ENCODE measurements around the gene TMEM178B. TPM values are rescaled to one million over a fixed set of nuclear protein-coding genes. Genes with fewer than 3 reads are reported as not detected.
"Not testable (repeated sequence)": the region's sequence is repeated elsewhere in the genome, so short reads cannot be mapped to it uniquely, and the experiment has no call there.

The TMEM178B gene
- total RNA-seq, 2 experiments from 2014 or later: 1.7 TPM

- Mint-ChIP-seq H3K4me1 (no peaks in the 10 kb centered on the region), H3K27ac (no peak overlapping the region), H3K4me3 (no peak overlapping the region), H3K36me3 (ENCODE audit: low read depth) (no peaks in the 10 kb centered on the region), H3K27me3 (no peaks in the 10 kb centered on the region), H3K9me3 (no peaks in the 10 kb centered on the region)
- POLR2A ChIA-PET: no interaction called here
- DNase-seq: no peak
- CTCF ChIA-PET: no interaction called here
These were observed 20.6 kb downstream of the TMEM178B start for GRCh38 chr7:141094336-141095070.

GRCh38 chr7:141097430-141097829, 23.6 kb downstream of the TMEM178B start:
- no peak for DNase-seq
- no peak overlapping the region for H3K27ac Mint-ChIP-seq
- H3K36me3 Mint-ChIP-seq (ENCODE audit: low read depth): no peaks in the 10 kb centered on the region
- H3K4me1 Mint-ChIP-seq: no peaks in the 10 kb centered on the region
- ChIA-PET CTCF (no interaction called here), POLR2A (no interaction called here)
- H3K4me3 Mint-ChIP-seq: no peak overlapping the region
- no peaks in the 10 kb centered on the region for H3K9me3 Mint-ChIP-seq
- no peaks in the 10 kb centered on the region for H3K27me3 Mint-ChIP-seq

DNA sequence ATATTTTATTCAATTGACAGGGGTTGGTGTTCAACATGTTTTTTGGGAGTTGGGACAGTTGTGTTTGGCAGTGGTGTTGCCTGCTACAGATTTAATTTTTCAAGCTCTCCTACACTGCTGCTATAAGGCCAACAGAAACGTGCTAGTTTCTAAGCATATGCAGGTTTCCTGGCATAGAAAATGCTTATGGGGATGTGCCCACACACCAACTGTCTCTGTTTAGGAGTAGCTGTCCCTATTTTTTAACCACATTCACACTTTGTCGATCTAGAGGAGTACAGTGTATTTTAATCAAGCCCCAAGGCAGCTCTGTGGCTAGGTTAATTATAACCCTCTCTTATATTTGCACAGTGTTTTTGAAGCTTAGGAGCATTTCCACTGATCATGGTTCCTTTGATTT, 28.6 kb downstream of the TMEM178B start:
- ChIA-PET CTCF (no interaction called here), POLR2A (no interaction called here)
- H3K27ac Mint-ChIP-seq: no peak overlapping the region
- no peaks in the 10 kb centered on the region for H3K36me3 Mint-ChIP-seq (ENCODE audit: low read depth)
- no peaks in the 10 kb centered on the region for H3K4me1 Mint-ChIP-seq
- peaks cover 4% of the 10 kb centered on the region for H3K27me3 Mint-ChIP-seq
- no peaks in the 10 kb centered on the region for H3K9me3 Mint-ChIP-seq
- no peak overlapping the region for H3K4me3 Mint-ChIP-seq
- DNase-seq: no peak

DNA sequence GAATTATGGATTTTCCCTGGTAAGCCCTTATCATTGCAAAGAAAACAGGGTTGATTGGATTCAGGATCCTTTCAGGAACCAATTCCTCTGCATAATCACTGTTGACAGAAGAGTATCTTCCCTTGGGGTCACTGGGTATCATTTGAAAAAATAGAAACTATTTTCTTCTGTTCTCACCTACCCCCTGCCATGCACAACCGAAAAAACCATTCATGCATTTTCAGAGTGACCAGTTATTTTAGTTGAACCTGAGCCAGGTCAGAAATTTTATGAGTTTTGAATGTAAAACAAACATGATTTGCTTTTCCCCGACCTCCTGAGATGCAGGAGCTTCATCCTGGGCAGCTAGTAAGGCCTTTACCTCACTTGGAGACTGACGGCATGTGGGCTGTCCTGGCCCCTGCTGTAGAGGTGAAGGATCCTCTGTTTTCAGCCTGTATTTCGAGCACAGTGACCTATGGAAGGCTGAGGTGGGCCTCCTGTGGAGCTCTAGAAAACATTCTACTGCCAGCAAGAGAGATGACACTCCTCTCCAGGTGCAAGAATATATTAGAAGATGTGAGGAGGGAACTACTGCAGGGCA, 30.1 kb downstream of the TMEM178B start:
- POLR2A ChIA-PET: no interaction called here
- CTCF ChIA-PET: no interaction called here

GRCh38 chr7:141113131-141113530, 39.3 kb downstream of the TMEM178B start:
- peaks cover 3% of the 10 kb centered on the region for H3K9me3 Mint-ChIP-seq
- H3K27me3 Mint-ChIP-seq: no peaks in the 10 kb centered on the region
- POLR2A ChIA-PET: no interaction called here
- no peak overlapping the region for H3K27ac Mint-ChIP-seq
- no peak for DNase-seq
- no peak overlapping the region for H3K4me3 Mint-ChIP-seq
- no peaks in the 10 kb centered on the region for H3K4me1 Mint-ChIP-seq
- CTCF ChIA-PET: no interaction called here
- H3K36me3 Mint-ChIP-seq (ENCODE audit: low read depth): no peaks in the 10 kb centered on the region

More for the DNA sequence above, 30.1 kb downstream of the TMEM178B start:
- no peaks in the 10 kb centered on the region for H3K9me3 Mint-ChIP-seq
- no peak overlapping the region for H3K4me3 Mint-ChIP-seq
- H3K36me3 Mint-ChIP-seq (ENCODE audit: low read depth): no peaks in the 10 kb centered on the region
- peaks cover 4% of the 10 kb centered on the region for H3K27me3 Mint-ChIP-seq
- no peaks in the 10 kb centered on the region for H3K4me1 Mint-ChIP-seq
- DNase-seq: no peak
- no peak overlapping the region for H3K27ac Mint-ChIP-seq

DNA sequence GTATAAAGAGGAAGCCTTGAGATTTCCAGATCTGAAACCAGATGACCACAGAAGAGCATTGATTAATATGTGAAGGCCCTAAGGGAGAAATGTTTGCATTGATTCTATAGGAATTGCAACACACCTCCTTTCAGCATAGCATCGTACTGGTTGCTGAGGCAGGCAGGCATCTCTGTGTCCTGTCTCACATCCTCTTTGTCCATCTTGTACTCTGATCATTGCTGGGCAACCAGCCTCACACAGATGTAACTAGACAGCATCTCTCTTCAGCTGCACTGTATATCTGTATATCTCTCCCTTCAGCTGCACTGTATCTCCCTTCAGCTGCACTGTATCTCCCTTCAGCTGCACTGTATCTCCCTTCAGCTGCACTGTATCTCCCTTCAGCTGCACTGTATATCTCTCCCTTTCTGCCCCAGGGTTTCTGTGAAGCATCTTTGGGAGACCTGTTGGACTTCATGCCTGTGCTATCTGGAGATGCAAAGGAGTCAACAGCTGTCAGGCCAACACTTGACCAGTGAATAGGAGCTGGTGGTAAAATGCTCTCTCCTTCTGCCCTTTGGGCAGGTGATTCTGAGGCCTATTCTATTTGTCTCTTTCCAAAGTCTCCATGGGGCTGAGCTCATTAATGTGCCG, 40.3 kb downstream of the TMEM178B start:
- DNase-seq: no peak
- Mint-ChIP-seq H3K4me3 (no peak overlapping the region), H3K27ac (no peak overlapping the region), H3K27me3 (no peaks in the 10 kb centered on the region), H3K36me3 (ENCODE audit: low read depth) (no peaks in the 10 kb centered on the region), H3K4me1 (no peaks in the 10 kb centered on the region), H3K9me3 (peaks cover 3% of the 10 kb centered on the region)
- POLR2A ChIA-PET: no interaction called here
- CTCF ChIA-PET: no interaction called here

DNA sequence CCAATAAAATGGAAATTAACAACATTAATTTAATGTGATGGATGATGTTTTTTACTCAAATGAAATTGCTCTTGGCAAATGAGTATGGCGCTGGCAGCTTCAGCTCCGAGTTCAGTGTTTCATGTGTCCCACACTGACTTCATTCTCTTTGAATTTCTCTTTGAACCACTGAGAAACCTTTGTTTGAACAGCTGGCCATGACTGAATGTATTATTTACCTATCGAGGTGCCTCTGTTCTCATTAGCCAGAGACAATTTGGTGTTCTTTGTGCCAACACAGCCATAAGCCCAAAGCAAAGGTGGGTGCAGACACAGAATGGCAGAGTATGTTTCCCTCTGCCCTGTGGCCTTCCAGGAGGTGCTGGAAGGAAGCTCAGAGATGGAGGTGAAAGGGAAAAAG, 42.1 kb downstream of the TMEM178B start:
- Mint-ChIP-seq H3K27me3 (no peaks in the 10 kb centered on the region), H3K4me3 (no peak overlapping the region), H3K36me3 (ENCODE audit: low read depth) (no peaks in the 10 kb centered on the region), H3K9me3 (peaks cover 3% of the 10 kb centered on the region), H3K27ac (no peak overlapping the region), H3K4me1 (no peaks in the 10 kb centered on the region)
- DNase-seq: no peak
- CTCF ChIA-PET: no interaction called here
- POLR2A ChIA-PET: no interaction called here

DNA sequence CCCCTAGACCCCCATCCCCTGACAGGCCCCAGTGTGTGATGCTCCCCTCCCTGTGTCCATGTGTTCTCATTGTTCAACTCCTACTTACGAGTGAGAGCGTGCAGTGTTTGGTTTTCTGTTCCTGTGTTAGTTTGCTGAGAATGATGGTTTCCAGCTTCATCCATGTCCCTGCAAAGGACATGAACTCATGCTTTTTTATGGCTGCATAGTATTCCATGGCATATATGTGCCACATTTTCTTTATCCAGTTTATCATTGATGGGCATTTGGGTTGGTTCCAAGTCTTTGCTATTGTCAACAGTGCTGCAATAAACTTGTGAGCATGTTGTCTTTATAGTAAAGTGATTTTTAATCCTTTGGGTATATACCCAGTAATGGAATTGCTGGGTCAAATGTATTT, 42.8 kb downstream of the TMEM178B start:
- H3K4me3 Mint-ChIP-seq; DNase-seq; H3K27me3 Mint-ChIP-seq; H3K36me3 Mint-ChIP-seq (ENCODE audit: low read depth); POLR2A ChIA-PET; H3K27ac Mint-ChIP-seq; CTCF ChIA-PET; H3K4me1 Mint-ChIP-seq; H3K9me3 Mint-ChIP-seq: not testable (repeated sequence)

GRCh38 chr7:141118767-141119166, 44.9 kb downstream of the TMEM178B start:
- POLR2A ChIA-PET: no interaction called here
- peaks cover 6% of the 10 kb centered on the region for H3K27me3 Mint-ChIP-seq
- no peak overlapping the region for H3K4me3 Mint-ChIP-seq
- DNase-seq: no peak
- no peaks in the 10 kb centered on the region for H3K4me1 Mint-ChIP-seq
- CTCF ChIA-PET: no interaction called here
- peaks cover 3% of the 10 kb centered on the region for H3K9me3 Mint-ChIP-seq
- no peak overlapping the region for H3K27ac Mint-ChIP-seq
- no peaks in the 10 kb centered on the region for H3K36me3 Mint-ChIP-seq (ENCODE audit: low read depth)

GRCh38 chr7:141119187-141119586, 45.3 kb downstream of the TMEM178B start:
- H3K36me3 Mint-ChIP-seq (ENCODE audit: low read depth): no peaks in the 10 kb centered on the region
- H3K27me3 Mint-ChIP-seq: peaks cover 6% of the 10 kb centered on the region
- no peak overlapping the region for H3K4me3 Mint-ChIP-seq
- no peaks in the 10 kb centered on the region for H3K4me1 Mint-ChIP-seq
- H3K9me3 Mint-ChIP-seq: peaks cover 3% of the 10 kb centered on the region
- DNase-seq: no peak
- CTCF ChIA-PET: no interaction called here
- H3K27ac Mint-ChIP-seq: no peak overlapping the region
- POLR2A ChIA-PET: no interaction called here

DNA sequence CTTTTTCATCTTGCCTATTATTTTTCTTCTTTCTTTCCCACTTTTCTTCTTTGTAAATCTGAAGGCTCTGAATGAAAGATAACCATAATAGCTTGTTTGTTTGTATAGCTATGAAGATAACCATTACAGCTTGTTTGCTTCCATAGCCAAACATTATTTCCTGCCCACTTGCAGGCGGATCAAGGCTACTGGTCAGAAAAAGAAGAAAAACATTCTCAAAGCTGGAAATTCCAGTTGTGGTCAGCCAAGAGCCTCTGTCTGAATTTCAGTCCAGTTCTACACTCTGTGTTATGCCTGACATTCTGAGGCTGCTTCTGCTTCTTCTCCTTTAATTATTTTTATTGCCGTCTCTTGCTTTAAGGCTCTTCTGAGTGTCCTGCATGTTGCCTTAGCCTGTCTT, 48.9 kb downstream of the TMEM178B start:
- H3K4me3 Mint-ChIP-seq: no peak overlapping the region
- POLR2A ChIA-PET: no interaction called here

GRCh38 chr7:141123522-141123921, 49.7 kb downstream of the TMEM178B start:
- H3K4me3 Mint-ChIP-seq: no peak overlapping the region
- DNase-seq: no peak
- ChIA-PET POLR2A (no interaction called here), CTCF (no interaction called here)
- H3K4me1 Mint-ChIP-seq: no peaks in the 10 kb centered on the region
- peaks cover 15% of the 10 kb centered on the region for H3K27me3 Mint-ChIP-seq
- no peaks in the 10 kb centered on the region for H3K36me3 Mint-ChIP-seq (ENCODE audit: low read depth)
- H3K9me3 Mint-ChIP-seq: no peaks in the 10 kb centered on the region
- H3K27ac Mint-ChIP-seq: no peak overlapping the region

More for the DNA sequence above, 48.9 kb downstream of the TMEM178B start:
- Mint-ChIP-seq H3K27me3 (peaks cover 15% of the 10 kb centered on the region), H3K9me3 (no peaks in the 10 kb centered on the region), H3K36me3 (ENCODE audit: low read depth) (no peaks in the 10 kb centered on the region), H3K27ac (no peak overlapping the region), H3K4me1 (no peaks in the 10 kb centered on the region)
- CTCF ChIA-PET: no interaction called here
- DNase-seq: no peak

GRCh38 chr7:141126107-141126506, 52.2 kb downstream of the TMEM178B start:
- H3K36me3 Mint-ChIP-seq (ENCODE audit: low read depth): no peaks in the 10 kb centered on the region
- no peak for DNase-seq
- H3K9me3 Mint-ChIP-seq: no peaks in the 10 kb centered on the region
- ChIA-PET POLR2A (no interaction called here), CTCF (no interaction called here)
- no peak overlapping the region for H3K4me3 Mint-ChIP-seq
- H3K27me3 Mint-ChIP-seq: peaks cover 21% of the 10 kb centered on the region
- H3K4me1 Mint-ChIP-seq: no peaks in the 10 kb centered on the region
- no peak overlapping the region for H3K27ac Mint-ChIP-seq

DNA sequence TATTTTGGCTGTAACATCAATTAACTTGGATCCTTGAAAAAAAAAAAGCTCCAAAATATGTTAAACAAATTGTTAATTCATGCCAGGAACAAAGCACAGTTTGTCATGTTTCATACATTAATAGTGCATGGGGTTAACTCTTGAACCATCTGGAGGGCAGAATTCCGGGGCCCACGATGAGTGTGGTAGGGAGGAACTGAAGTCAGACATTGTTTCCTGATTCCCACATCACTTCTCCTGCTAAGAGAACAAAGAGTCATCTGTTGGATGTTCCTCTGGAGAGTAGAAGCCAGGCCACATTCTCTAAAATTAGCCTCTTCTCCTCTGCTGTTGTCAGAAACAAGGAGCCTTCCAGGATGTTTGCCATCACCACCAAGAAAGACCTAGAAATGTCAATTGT, 54.6 kb downstream of the TMEM178B start:
- H3K27ac Mint-ChIP-seq: no peak overlapping the region
- no peak overlapping the region for H3K4me3 Mint-ChIP-seq
- H3K36me3 Mint-ChIP-seq (ENCODE audit: low read depth): no peaks in the 10 kb centered on the region
- ChIA-PET POLR2A (no interaction called here), CTCF (no interaction called here)
- H3K27me3 Mint-ChIP-seq: peaks cover 22% of the 10 kb centered on the region
- no peak for DNase-seq
- H3K4me1 Mint-ChIP-seq: no peaks in the 10 kb centered on the region
- H3K9me3 Mint-ChIP-seq: no peaks in the 10 kb centered on the region
